GM23248 (cell line): ENCODE results near the gene IFT122.

ENCODE experiments used
- EZH2 ChIP-seq: fragments of 200-600 bp; sonication (generic); IDR thresholded peaks from 2 replicates; pipeline ENCODE4 v1.6.1; 2018; ENCODE audit warnings: antibody characterized with exemption, mild to moderate bottlenecking; ENCODE audit not compliant: insufficient read depth, poor library complexity, severe bottlenecking
- EZH2phosphoT487 ChIP-seq: fragments of 200-600 bp; sonication (generic); IDR thresholded peaks from 2 replicates; pipeline ENCODE4 v1.6.1; 2018; ENCODE audit warnings: antibody characterized with exemption, moderate library complexity, mild to moderate bottlenecking, low read depth; ENCODE audit not compliant: insufficient read depth

GRCh38 chr3:129425213-129425612 is 14.8 kb upstream of the IFT122 start:
- TF ChIP-seq EZH2phosphoT487, result no peak
- TF ChIP-seq EZH2, result no peak
